HK-2 (cell line): Measurements from ENCODE around the gene CTAGE15.
"Not testable (repeated sequence)": the region's sequence is repeated elsewhere in the genome, so short reads cannot be mapped to it uniquely, and the experiment has no call there.

ENCODE experiments used
- DNase-seq: peaks from one replicate; pipeline ENCODE4 v3.0.0-alpha.2; 2018; ENCODE audit not compliant: unreplicated experiment

Gene CTAGE15

GRCh38 chr7:143571501-143571900 lies at the start of gene CTAGE15:
Gene CTAGE15, plus strand, starts transcription at chr7:143571801. Its CDS starts 17 bp downstream, at chr7:143571818.
- not testable (repeated sequence) for DNase-seq

DNA sequence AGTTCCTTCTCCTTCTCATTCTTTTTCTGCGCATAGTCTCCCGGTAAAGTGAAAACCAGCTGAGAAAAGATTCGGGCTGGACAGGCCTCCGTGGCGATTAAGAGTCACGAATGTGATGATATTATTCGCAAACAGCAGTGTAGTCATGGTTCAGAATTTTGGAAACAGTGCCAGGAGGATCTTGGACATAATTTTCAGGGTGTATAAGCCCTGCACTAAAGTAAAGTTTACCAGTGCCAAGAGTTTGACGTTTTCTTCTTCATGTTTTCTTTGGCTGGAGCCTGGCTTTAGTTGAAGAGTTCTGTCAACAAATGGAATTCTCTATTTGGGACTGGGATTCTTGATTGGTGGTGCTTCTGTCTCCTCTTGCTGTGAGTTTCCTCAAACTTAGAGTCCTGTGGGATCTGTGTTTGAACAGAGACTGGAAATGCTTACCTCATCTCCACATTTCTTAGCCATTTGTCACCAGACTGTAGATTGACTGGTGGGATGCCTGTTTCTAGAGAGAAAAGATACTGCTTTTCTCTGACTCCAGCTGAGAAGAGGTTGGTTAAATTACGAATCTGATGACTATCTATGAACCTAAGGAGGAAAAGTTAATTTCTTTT lies 49.2 kb upstream of the CTAGE15 start:
- DNase-seq: not testable (repeated sequence)

DNA sequence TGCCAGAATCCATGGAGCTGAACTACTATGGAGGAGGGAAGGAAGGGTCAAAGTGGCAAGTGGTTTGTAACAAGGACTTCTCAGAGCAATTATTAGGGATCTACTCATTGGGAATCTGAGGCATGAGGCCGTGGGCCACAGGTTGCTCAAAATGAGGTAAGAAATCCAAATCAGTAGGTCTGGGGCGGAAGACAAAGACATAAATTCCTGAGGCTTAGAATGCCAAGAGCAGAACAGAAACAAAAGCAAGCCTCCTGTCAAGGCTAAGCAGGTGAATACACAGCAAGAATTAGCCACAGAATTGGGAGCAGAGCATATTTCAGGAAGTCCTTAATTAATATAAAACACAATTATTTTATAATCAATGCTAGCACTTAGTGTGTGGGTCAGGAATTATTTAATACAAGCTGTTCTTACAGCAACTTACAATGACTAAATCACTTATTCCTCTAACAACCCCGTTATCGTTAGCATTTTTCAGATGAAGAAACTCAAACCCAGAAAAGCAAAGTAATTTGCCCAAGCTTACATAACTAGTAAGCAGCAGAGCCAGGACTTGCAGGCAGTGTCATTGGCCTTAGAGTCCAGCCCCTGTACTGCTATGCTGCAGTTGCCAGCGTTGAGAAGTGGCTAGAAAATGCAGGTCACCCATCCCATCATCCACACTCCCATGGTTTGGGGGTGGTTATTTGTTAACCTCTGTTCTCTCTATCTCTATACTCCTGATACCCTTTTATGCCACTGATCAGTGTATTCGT lies 40.3 kb upstream of the CTAGE15 start:
- not testable (repeated sequence) for DNase-seq

- not testable (repeated sequence) for DNase-seq
Observed at GRCh38 chr7:143531932-143532331, 39.7 kb upstream of the CTAGE15 start.

- DNase-seq: not testable (repeated sequence)
Observed at GRCh38 chr7:143533213-143533839, 38.3 kb upstream of the CTAGE15 start.

DNA sequence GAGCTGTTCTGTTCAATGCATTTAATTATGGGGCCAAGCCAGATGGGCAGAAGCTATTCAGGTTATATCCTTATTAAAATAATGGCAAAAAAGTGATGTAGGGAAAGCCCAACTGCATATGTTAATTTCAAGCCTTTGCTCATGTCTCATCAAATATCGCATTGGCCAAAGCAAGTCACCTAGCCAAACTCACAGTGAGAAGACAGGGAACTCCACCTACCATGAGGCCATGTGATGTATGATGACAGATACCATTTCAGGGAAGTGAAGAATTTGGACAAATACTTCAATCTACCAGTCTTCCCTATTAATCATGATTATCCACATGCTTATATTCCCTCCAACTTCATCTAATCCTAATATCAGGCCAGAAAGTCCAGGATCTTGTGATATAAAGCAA lies 35.2 kb upstream of the CTAGE15 start:
- not testable (repeated sequence) for DNase-seq

DNA sequence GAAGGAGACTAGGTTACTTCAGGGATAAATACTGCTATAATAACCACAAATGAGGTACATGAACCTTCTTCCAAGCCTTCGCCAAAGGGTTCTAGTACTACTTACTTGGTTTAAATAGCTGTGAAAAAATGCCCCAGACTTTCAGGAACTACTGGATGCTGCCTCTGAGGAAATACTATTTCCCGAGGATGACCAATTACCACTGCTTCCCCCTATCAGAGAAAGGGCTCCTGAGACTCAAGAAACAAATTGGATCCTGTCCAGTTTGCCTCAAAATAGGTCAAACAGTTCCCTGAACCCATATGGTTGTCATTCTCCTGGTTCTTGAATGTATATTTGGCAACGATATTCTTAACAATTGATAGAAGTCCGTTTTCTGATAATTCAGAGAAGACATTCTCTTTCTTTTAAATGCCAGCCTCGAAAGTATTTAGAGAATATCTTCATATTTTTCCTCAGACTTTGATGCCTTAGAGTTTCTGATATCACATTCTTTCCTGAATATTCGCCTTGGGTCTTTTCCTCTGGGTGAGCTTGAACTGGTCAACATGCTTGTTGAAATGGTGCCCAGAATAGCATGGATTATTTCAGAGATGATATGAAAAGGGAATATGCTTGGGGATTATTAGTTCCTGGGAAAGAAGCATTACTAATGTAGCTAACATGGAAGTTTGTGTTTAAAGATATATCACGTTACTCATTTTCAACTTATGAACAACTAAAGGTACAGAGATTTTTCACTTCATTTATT lies 28.1 kb upstream of the CTAGE15 start:
- DNase-seq: not testable (repeated sequence)

DNA sequence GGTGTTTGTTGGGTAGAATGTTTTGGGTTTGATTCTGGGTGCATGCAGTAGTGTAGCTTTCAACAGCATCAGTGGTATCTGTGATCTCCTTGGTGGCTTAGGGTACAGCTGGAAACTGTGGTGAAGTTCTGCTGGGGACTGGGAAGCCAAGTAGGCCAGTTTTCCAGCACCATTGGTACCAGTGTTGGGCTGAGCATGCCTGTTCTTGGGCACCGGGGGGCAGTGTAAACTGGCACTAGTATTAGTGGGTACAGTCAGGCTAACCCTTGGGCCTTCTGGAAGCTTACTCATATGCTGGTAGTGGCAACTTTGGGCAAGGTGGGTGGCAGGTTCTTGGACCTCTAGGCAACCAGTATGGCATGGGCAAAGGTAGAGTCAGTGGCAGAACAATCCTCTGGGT lies 15.6 kb upstream of the CTAGE15 start:
- DNase-seq: not testable (repeated sequence)

GRCh38 chr7:143563306-143563705 lies 8.3 kb upstream of the CTAGE15 start:
- DNase-seq: not testable (repeated sequence)

- DNase-seq: not testable (repeated sequence)
Observed at GRCh38 chr7:143566001-143566400, 5.6 kb upstream of the CTAGE15 start.

- DNase-seq: not testable (repeated sequence)
Observed at GRCh38 chr7:143588183-143588582, 16.6 kb downstream of the CTAGE15 start.

GRCh38 chr7:143589897-143590296 lies 18.3 kb downstream of the CTAGE15 start:
- DNase-seq: not testable (repeated sequence)

- DNase-seq: not testable (repeated sequence)
Observed at GRCh38 chr7:143598086-143598485, 26.5 kb downstream of the CTAGE15 start.

- DNase-seq: not testable (repeated sequence)
Observed at GRCh38 chr7:143603549-143603948, 31.9 kb downstream of the CTAGE15 start.

DNA sequence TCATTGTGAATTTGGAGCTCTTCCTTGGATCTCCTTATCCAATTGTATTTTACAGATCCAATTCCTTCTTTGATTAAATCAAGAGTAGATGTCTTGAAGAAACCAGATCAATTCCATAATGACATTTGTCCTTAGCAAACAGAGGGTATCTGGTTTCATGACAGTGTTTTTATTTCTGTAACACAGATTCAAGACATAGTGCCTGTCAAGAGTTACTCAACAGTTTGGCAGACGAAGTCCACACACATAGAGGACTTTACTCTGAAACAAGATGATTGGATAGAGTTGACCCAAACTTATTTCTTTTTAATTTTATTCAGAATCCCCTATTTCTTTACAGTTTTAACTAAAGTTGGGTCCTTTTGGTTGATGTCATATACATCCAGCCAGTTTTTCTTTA lies 34.5 kb downstream of the CTAGE15 start:
- not testable (repeated sequence) for DNase-seq

DNA sequence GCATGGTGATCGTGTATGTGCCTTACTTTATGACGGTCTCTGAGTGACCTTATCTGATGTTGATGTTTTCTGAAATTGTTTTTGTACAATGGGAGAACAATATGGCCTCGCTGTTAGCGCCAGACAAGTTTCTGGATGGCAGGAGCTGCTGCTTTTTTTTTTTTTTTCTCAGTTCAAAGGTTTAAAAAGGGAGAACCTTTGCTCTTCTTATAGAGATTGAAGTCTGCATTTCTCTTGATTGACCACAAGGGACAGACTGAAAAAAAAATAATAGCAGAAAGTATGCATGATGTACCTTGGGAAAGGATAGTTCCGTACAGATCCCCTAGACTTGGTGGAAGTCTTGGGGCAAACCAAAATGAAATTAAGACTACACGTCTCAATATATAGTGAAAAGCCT lies 43.9 kb downstream of the CTAGE15 start:
- not testable (repeated sequence) for DNase-seq

DNA sequence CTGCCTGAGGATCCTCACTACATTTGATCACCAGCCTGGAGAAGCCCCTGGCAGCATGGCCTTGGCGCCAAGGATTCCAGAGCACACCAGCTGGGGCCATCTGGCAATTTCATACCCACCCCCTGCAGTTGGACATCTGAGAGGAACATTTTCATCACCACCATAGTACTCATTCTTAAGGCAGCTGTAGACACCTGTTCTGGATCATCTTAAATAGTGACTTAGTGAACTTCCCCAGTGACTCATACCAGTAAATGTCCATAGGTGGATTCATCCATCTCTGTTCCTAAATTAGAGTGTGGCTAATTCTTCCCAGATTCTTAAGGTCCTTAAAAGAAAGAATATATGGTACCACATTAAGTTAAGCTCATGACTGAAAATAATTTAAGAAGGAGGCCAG lies 45.6 kb downstream of the CTAGE15 start:
- DNase-seq: not testable (repeated sequence)

- DNase-seq: not testable (repeated sequence)
Observed at GRCh38 chr7:143620058-143620457, 48.5 kb downstream of the CTAGE15 start.

DNA sequence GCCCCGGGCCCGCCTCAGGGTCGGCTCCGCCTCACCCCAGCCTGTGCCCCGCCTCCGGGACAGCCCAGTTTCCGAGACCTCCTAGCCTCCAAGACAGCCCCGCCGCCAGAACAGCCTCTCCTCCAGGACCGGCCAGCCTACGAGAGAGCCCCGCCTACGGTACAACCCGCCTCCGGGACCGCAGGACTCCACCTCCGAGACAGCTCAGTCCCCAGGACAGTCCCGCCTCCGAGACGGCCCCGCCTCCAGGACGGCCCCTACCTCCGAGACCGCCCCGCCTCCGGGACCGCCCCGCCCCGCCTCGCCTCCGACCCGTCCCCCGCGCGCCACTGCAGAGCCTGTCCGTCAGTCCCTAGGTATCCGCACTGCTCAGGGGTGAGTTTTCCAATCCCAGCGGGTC lies 49.0 kb downstream of the CTAGE15 start, which contains the start of gene TCAF2:
Gene TCAF2, plus strand, starts transcription at position 329 of the 400 bp plus-strand sequence.
- not testable (repeated sequence) for DNase-seq

GRCh38 chr7:143621175-143621574 lies 49.6 kb downstream of the CTAGE15 start:
- DNase-seq: not testable (repeated sequence)

- not testable (repeated sequence) for DNase-seq
Observed at GRCh38 chr7:143622130-143622529, 50.5 kb downstream of the CTAGE15 start.
